SKM-1 treated with dmso at 0.1 percent for 144 hours (cell line): ENCODE results near the gene KIF18A.

Experiments
- DNase-seq: peaks from one replicate; lab custom pipeline; 2025; ENCODE audit not compliant: unreplicated experiment; lab: John Stamatoyannopoulos, UW

Gene KIF18A

GRCh38 chr11:28049338-28050216 is 58.4 kb downstream of the KIF18A start:
- no peak for DNase-seq

- DNase-seq = no peak
These were observed 59.1 kb downstream of the KIF18A start for GRCh38 chr11:28048812-28049211.

GRCh38 chr11:28043930-28044709 is 63.8 kb downstream of the KIF18A start:
- no peak for DNase-seq

GRCh38 chr11:28040384-28040783 is 67.6 kb downstream of the KIF18A start:
- no peak for DNase-seq

- no peak for DNase-seq
These were observed 69.2 kb downstream of the KIF18A start for GRCh38 chr11:28038775-28039174.

- DNase-seq = no peak
These were observed 81.2 kb downstream of the KIF18A start for GRCh38 chr11:28026634-28027290.

GRCh38 chr11:28017816-28018215 is 90.1 kb downstream of the KIF18A start:
- DNase-seq = no peak

- DNase-seq = no peak
These were observed 96.1 kb downstream of the KIF18A start for GRCh38 chr11:28011813-28012212.

GRCh38 chr11:28009996-28010395 is 98.0 kb downstream of the KIF18A start:
- no peak for DNase-seq

- no peak for DNase-seq
These were observed 98.6 kb downstream of the KIF18A start for GRCh38 chr11:28009388-28009787.

- no peak for DNase-seq
These were observed 104.3 kb downstream of the KIF18A start for GRCh38 chr11:28003615-28004014.

GRCh38 chr11:27998552-27998951 is 109.4 kb downstream of the KIF18A start:
- no peak for DNase-seq

GRCh38 chr11:27997344-27997743 is 110.6 kb downstream of the KIF18A start:
- no peak for DNase-seq

- DNase-seq = no peak
These were observed 111.9 kb downstream of the KIF18A start for GRCh38 chr11:27996066-27996465.

- no peak for DNase-seq
These were observed 112.9 kb downstream of the KIF18A start for GRCh38 chr11:27995083-27995482.

GRCh38 chr11:27991736-27992135 is 116.2 kb downstream of the KIF18A start:
- DNase-seq = no peak

- no peak for DNase-seq
These were observed 130.4 kb downstream of the KIF18A start for GRCh38 chr11:27977527-27977926.

- DNase-seq = no peak
These were observed 130.9 kb downstream of the KIF18A start for GRCh38 chr11:27977031-27977430.

GRCh38 chr11:27976262-27976661 is 131.7 kb downstream of the KIF18A start:
- no peak for DNase-seq

GRCh38 chr11:27973851-27974536 is 134.0 kb downstream of the KIF18A start:
- no peak for DNase-seq
